ENCODE results near the gene ETF1. TPM values are rescaled to one million over a fixed set of nuclear protein-coding genes. Genes with fewer than 3 reads are reported as not detected.
"Not testable (repeated sequence)": the region's sequence is repeated elsewhere in the genome, so short reads cannot be mapped to it uniquely, and the experiment has no call there.

Gene ETF1
- total and polyA plus RNA-seq, 7 experiments from 2014 or later = 19.0 to 137 (median 43.1) TPM

DNA sequence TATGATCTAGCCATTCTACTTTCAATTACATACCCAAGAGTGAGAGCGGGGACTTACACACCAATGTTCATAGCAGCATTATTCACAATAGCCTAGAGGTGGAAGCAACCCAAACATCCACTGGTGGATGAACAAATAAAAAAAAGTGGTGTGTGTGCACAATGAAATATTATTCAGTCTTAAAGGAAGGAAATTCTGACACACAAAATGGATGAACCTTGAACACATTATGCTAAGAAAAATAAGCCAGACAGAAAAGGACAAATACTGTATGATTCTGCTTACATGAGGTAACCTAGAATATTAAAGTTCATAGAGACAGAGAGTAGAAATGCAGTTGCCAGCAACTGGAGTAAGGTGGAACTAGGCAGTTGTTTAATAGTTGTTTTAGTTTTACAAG lies 22.1 kb downstream of the ETF1 start:
- H3K4me3 Mint-ChIP-seq = no peak overlapping the region
- H3K4me1 ChIP-seq (ENCODE audit: control insufficient read depth in 2 of 2, insufficient read depth in 2 of 2, low read length in 2 of 2) = no peaks in the 10 kb centered on the region
- H3K27ac ChIP-seq (ENCODE audit: low read depth, low read length) = no peak overlapping the region
- no peaks in the 10 kb centered on the region for H3K27me3 ChIP-seq (ENCODE audit: control insufficient read depth in 2 of 2, insufficient read depth in 2 of 2, low read length in 2 of 2)
- DNase-seq = no peak
- ChIA-PET CTCF (interaction anchor here (0.6 to 1.0 kb wide), 3 partner anchors 17 to 323 kb away, joined by 3 read pairs; no protein-coding TSS in a partner anchor), POLR2A (no interaction called here)
- peaks cover 2 to 31% (median 7%) of the 10 kb centered on the region in 3 experiments for H3K36me3 ChIP-seq (ENCODE audit: control insufficient read depth in 2 of 3, insufficient read depth in 3 of 3, low read length in 3 of 3)
- H3K27ac Mint-ChIP-seq = peak overlapping the region in 7 of 9 donors; percentile 0 to 59 (median 15)
- H3K9me3 ChIP-seq (ENCODE audit: control insufficient read depth in 2 of 3, low read length in 3 of 3) = no peaks in the 10 kb centered on the region
- peaks cover 0 to 19% (median 6%) of the 10 kb centered on the region in 5 donors for H3K36me3 Mint-ChIP-seq
- no peaks in the 10 kb centered on the region for H3K27me3 Mint-ChIP-seq
- intact Hi-C loops (cut with micrococcal nuclease) = no loop called here
- no peaks in the 10 kb centered on the region for H3K9me3 Mint-ChIP-seq
- no peak overlapping the region for H3K4me3 ChIP-seq (ENCODE audit: low read length)
- H3K4me1 Mint-ChIP-seq = peaks cover 12 to 31% (median 22%) of the 10 kb centered on the region in 7 donors
- no peak for ATAC-seq

DNA sequence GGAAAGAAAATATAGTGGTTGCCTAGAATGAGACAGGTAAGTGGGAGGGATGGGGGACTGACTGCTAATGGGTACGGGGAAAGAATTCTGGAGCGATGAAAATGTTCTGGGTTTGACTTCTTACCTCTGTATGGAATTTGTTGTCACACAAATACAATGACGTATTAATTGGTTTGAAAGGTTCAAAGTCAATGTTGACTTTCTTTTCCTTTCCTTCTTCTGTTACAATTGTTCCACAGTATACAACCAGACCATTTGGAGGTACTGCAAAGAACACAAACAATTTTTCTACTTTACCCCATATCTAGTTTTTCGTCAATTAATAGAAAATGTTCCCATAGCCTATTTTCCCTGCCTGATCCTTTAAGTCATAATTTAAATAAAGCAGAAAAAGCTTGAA lies 25.6 kb downstream of the ETF1 start:
- Histone ChIP-seq H3K27ac (ENCODE audit: low read depth, low read length) (no peak overlapping the region), H3K36me3 (ENCODE audit: control insufficient read depth in 2 of 3, insufficient read depth in 3 of 3, low read length in 3 of 3) (peaks cover 13 to 66% (median 26%) of the 10 kb centered on the region in 3 experiments), H3K4me1 (ENCODE audit: control insufficient read depth in 2 of 2, insufficient read depth in 2 of 2, low read length in 2 of 2) (no peaks in the 10 kb centered on the region), H3K27me3 (ENCODE audit: control insufficient read depth in 2 of 2, insufficient read depth in 2 of 2, low read length in 2 of 2) (no peaks in the 10 kb centered on the region), H3K9me3 (ENCODE audit: control insufficient read depth in 2 of 3, low read length in 3 of 3) (no peaks in the 10 kb centered on the region), H3K4me3 (ENCODE audit: low read length) (no peak overlapping the region)
- intact Hi-C loops (cut with micrococcal nuclease) = no loop called here
- no peak overlapping the region for H3K27ac Mint-ChIP-seq
- no peak for ATAC-seq
- no peaks in the 10 kb centered on the region for H3K27me3 Mint-ChIP-seq
- no peak overlapping the region for H3K4me3 Mint-ChIP-seq
- H3K4me1 Mint-ChIP-seq = peaks cover 5 to 22% (median 13%) of the 10 kb centered on the region in 7 donors
- ChIA-PET POLR2A (interaction anchor here (0.6 kb wide), 1 partner anchor 862 kb away, joined by 3 read pairs; no protein-coding TSS in a partner anchor), CTCF (interaction anchor here (0.6 to 0.7 kb wide), 2 partner anchors 31 to 65 kb away, joined by 3 read pairs; no protein-coding TSS in a partner anchor)
- DNase-seq = no peak
- no peaks in the 10 kb centered on the region for H3K9me3 Mint-ChIP-seq
- H3K36me3 Mint-ChIP-seq = peaks cover 0 to 34% (median 8%) of the 10 kb centered on the region in 5 donors

DNA sequence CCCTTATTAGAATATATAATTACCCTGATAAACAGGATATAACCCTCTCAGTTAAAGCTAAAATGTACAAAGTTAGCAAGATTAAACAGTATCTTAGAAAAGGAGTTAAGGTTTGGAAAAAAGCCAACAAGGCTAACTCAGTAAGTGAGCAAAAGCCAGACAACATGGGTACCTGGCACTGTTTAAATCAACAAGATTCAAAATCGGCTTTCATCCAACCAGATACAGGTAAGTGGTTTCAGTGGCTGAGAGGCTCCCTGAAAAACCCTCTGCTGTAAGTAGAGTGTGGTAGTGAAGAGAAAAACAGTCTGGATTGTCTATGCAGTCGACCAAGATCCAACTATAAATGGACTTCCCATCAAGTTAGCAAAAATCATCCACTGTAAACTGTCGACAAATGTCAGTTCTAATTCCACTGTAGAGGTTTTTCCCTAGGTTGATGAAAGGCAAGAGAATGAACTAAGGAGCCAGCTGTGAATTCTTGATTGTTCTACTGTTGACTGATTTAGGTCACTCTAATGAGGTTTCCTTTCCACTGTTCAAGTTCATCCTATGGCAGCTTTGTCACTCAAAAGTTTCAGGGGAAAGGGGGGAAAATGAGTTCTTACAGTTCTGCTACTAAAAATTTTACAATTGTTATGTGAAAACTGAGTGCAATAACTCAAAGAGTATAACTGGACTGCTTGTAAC lies 27.3 kb downstream of the ETF1 start:
- Mint-ChIP-seq H3K9me3 (no peaks in the 10 kb centered on the region), H3K36me3 (peaks cover 0 to 43% (median 10%) of the 10 kb centered on the region in 5 donors), H3K27me3 (no peaks in the 10 kb centered on the region), H3K27ac (peak overlapping the region in 1 of 9 donors; percentile 9), H3K4me3 (no peak overlapping the region), H3K4me1 (peaks cover 4 to 11% (median 6%) of the 10 kb centered on the region in 7 donors)
- ChIA-PET CTCF (no interaction called here), POLR2A (interaction anchor here (1.2 kb wide), 1 partner anchor 10 kb away, joined by 3 read pairs; no protein-coding TSS in a partner anchor)
- intact Hi-C loops (cut with micrococcal nuclease) = no loop called here
- H3K4me3 ChIP-seq (ENCODE audit: low read length) = no peak overlapping the region
- ATAC-seq (no peak), DNase-seq (no peak)
- peaks cover 13 to 79% (median 26%) of the 10 kb centered on the region in 3 experiments for H3K36me3 ChIP-seq (ENCODE audit: control insufficient read depth in 2 of 3, insufficient read depth in 3 of 3, low read length in 3 of 3)
- H3K9me3 ChIP-seq (ENCODE audit: control insufficient read depth in 2 of 3, low read length in 3 of 3) = no peaks in the 10 kb centered on the region
- H3K27me3 ChIP-seq (ENCODE audit: control insufficient read depth in 2 of 2, insufficient read depth in 2 of 2, low read length in 2 of 2) = no peaks in the 10 kb centered on the region
- no peaks in the 10 kb centered on the region for H3K4me1 ChIP-seq (ENCODE audit: control insufficient read depth in 2 of 2, insufficient read depth in 2 of 2, low read length in 2 of 2)
- H3K27ac ChIP-seq (ENCODE audit: low read depth, low read length) = no peak overlapping the region

DNA sequence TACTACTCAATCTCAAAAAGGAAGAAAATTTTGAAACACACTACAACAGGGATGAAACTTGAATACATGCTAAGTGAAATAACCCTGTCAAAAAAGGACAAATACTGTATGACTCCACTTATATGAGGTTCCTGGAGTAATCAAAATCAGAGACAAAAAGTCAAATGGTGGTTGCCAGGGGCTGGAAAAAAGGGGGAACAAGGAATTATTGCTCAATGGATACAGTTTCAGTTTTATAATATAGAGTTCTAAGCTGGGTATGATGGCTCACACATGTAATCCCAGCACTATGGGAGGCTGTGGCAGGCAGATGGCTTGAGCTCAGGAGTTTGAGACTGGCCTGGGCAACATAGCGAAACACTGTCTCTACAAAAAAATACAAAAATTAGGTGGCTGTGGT lies 29.0 kb downstream of the ETF1 start:
- ATAC-seq (peak; percentile 33), DNase-seq (no peak)
- no peaks in the 10 kb centered on the region for H3K9me3 Mint-ChIP-seq
- CTCF ChIA-PET = interaction anchor here (1.7 kb wide), 1 partner anchor 11 kb away, joined by 5 read pairs; no protein-coding TSS in a partner anchor
- POLR2A ChIA-PET = no interaction called here
- H3K36me3 Mint-ChIP-seq = peaks cover 5 to 52% (median 17%) of the 10 kb centered on the region in 5 donors
- no peak overlapping the region for H3K4me3 Mint-ChIP-seq
- H3K27ac ChIP-seq (ENCODE audit: low read depth, low read length) = no peak overlapping the region
- peaks cover 13 to 91% (median 26%) of the 10 kb centered on the region in 3 experiments for H3K36me3 ChIP-seq (ENCODE audit: control insufficient read depth in 2 of 3, insufficient read depth in 3 of 3, low read length in 3 of 3)
- intact Hi-C loops (cut with micrococcal nuclease) = loop anchor here in 1 of 2 donors (5.0 kb wide), 1 partner anchor 77 kb away; the partner anchor contains the start of gene REEP2
- peaks cover 0 to 7% (median 4%) of the 10 kb centered on the region in 7 donors for H3K4me1 Mint-ChIP-seq
- no peaks in the 10 kb centered on the region for H3K27me3 Mint-ChIP-seq
- H3K4me1 ChIP-seq (ENCODE audit: control insufficient read depth in 2 of 2, insufficient read depth in 2 of 2, low read length in 2 of 2) = no peaks in the 10 kb centered on the region
- H3K9me3 ChIP-seq (ENCODE audit: control insufficient read depth in 2 of 3, low read length in 3 of 3) = no peaks in the 10 kb centered on the region
- H3K4me3 ChIP-seq (ENCODE audit: low read length) = no peak overlapping the region
- no peaks in the 10 kb centered on the region for H3K27me3 ChIP-seq (ENCODE audit: control insufficient read depth in 2 of 2, insufficient read depth in 2 of 2, low read length in 2 of 2)
- peak overlapping the region in 1 of 9 donors; percentile 39 for H3K27ac Mint-ChIP-seq

DNA sequence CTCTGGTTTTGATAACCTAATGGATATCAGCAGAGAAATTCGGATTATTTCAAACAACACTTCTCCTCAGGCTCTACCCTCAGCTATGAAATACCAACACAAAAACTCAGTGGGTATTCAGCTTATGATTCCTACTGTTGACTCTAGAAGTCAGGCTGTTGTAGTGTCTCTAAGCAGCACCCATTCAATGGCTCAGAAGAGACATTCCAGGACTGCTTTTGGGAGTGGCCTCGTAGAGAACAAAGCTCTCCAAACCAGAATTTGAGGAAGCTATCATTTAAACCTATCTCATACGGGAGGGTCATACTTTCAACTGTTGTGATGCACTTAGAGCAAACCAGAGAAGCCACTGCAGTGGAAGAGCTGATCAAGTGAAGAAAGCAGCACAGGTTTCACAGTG lies 34.1 kb downstream of the ETF1 start:
- no peak overlapping the region for H3K27ac ChIP-seq (ENCODE audit: low read depth, low read length)
- Mint-ChIP-seq H3K9me3 (no peaks in the 10 kb centered on the region), H3K36me3 (peaks cover 5 to 44% (median 19%) of the 10 kb centered on the region in 5 donors), H3K4me1 (peaks cover 0 to 6% (median 0%) of the 10 kb centered on the region in 7 donors), H3K27me3 (no peaks in the 10 kb centered on the region), H3K4me3 (no peak overlapping the region), H3K27ac (peak overlapping the region in 3 of 9 donors; percentile 16 to 46 (median 21))
- peaks cover 7 to 68% (median 9%) of the 10 kb centered on the region in 3 experiments for H3K36me3 ChIP-seq (ENCODE audit: control insufficient read depth in 2 of 3, insufficient read depth in 3 of 3, low read length in 3 of 3)
- no peaks in the 10 kb centered on the region for H3K4me1 ChIP-seq (ENCODE audit: control insufficient read depth in 2 of 2, insufficient read depth in 2 of 2, low read length in 2 of 2)
- POLR2A ChIA-PET = interaction anchor here (0.7 kb wide), 1 partner anchor 70 kb away, joined by 3 read pairs; the partner anchor contains the start of gene REEP2
- H3K9me3 ChIP-seq (ENCODE audit: control insufficient read depth in 2 of 3, low read length in 3 of 3) = no peaks in the 10 kb centered on the region
- no peaks in the 10 kb centered on the region for H3K27me3 ChIP-seq (ENCODE audit: control insufficient read depth in 2 of 2, insufficient read depth in 2 of 2, low read length in 2 of 2)
- no peak overlapping the region for H3K4me3 ChIP-seq (ENCODE audit: low read length)
- DNase-seq = no peak
- ATAC-seq = no peak
- CTCF ChIA-PET = interaction anchor here (0.6 to 1.5 kb wide), 2 partner anchors 11 to 60 kb away, joined by 3 to 6 read pairs; no protein-coding TSS in a partner anchor
- intact Hi-C loops (cut with micrococcal nuclease) = no loop called here

DNA sequence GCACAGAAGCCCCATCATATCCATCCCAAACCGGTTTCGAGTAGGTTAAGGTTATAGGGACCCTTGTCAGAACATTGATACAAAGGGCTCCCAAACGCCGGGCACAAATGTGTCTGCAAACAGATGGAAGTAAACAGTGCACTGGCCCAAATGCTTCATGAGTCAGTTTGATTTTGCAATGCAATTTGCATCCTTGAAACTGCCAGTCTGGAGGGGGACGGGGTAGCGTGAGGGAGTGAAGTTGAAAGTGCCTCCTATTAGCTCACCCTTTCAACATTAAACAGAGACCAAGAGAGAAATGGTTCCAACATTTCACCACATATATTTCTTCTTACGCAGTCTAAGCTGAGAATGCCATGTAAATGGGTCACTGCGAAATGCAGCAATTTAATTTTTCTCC lies 35.6 kb downstream of the ETF1 start:
- DNase-seq; H3K4me1 Mint-ChIP-seq; H3K27me3 ChIP-seq (ENCODE audit: control insufficient read depth in 2 of 2, insufficient read depth in 2 of 2, low read length in 2 of 2); H3K4me3 Mint-ChIP-seq; H3K4me1 ChIP-seq (ENCODE audit: control insufficient read depth in 2 of 2, insufficient read depth in 2 of 2, low read length in 2 of 2); H3K4me3 ChIP-seq (ENCODE audit: low read length); intact Hi-C loops (cut with micrococcal nuclease); H3K9me3 Mint-ChIP-seq; H3K27me3 Mint-ChIP-seq; H3K27ac ChIP-seq (ENCODE audit: low read depth, low read length); POLR2A ChIA-PET; H3K9me3 ChIP-seq (ENCODE audit: control insufficient read depth in 2 of 3, low read length in 3 of 3): not testable (repeated sequence)
- CTCF ChIA-PET = interaction anchor here (1.8 kb wide), 1 partner anchor 58 kb away, joined by 9 read pairs; no protein-coding TSS in a partner anchor
- ATAC-seq = peak; percentile 28
- H3K36me3 ChIP-seq (ENCODE audit: control insufficient read depth in 2 of 3, insufficient read depth in 3 of 3, low read length in 3 of 3) = peaks cover 5 to 53% (median 5%) of the 10 kb centered on the region in 3 experiments
- Mint-ChIP-seq H3K36me3 (peaks cover 5 to 34% (median 16%) of the 10 kb centered on the region in 5 donors), H3K27ac (peak overlapping the region in 1 of 9 donors; percentile 25)

Data from naive thymus-derived CD4-positive, alpha-beta T cell (primary cell).